HG03575 (cell line): ENCODE measurements around the gene NFATC2.

Source experiments
- ATAC-seq: cut with Tn5 transposase; IDR thresholded peaks from one replicate; pipeline ENCODE4 v1.9.1; 2021; ENCODE audit not compliant: unreplicated experiment, insufficient number of reproducible peaks, low FRiP score; ENCODE audit errors: extremely low read depth

Gene NFATC2

DNA sequence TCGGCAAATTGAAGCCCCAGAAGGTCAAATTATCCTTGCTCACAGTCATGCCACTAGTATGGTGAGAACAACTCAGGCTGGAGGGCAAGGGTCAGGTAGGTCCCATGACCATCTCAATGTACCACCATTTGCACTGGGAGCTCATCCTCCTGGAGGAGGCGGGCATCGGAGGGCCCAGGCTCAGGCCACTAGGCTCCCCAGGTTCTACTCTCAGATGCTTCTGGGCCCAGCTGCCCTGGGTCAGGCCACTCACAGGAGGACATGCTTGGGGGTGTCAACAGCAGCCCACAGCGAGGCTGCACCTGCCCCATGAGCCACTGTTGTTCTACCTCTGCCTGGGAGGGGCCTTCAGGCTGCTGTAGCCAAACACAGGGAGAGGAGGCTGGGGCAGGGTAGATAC is 39.1 kb downstream of the NFATC2 start:
- no peak for ATAC-seq

DNA sequence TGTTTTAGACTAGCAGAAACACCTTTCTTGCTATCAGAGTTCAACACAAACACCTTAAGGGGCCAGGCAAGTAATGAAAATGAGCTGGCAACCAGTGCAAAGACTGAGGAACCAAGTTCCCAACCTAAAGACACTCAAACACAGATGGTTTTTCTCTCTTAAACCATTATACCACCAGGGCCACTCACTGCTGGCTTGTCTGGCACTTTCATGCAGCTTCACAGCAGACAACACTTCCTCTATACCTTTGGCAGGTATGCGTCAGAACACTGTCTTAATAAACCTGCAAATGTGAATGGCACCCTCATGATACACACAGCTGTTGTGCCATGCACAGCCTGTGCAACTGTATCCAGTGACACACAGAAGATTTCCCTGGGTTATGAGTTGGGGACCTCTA is 41.6 kb downstream of the NFATC2 start:
- ATAC-seq = no peak

DNA sequence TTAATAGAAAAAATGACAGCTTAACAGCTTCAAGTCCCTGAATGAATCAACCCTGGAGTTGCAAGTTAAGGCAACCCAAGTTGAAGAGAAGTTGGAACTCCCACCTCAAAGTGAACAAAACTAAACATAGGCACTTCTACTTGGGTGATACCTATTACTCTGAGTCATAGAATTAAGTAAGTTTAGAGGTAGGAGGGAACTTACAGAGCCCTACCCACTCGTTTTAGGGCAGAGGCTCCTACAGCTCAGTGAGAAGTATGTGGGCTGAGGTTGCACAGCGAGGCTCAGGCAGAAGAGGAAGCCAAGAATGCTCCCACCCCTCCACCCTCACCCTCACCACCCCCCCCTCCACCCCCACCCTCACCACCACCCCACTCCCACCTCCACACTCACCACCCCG is 42.2 kb downstream of the NFATC2 start:
- ATAC-seq = no peak

DNA sequence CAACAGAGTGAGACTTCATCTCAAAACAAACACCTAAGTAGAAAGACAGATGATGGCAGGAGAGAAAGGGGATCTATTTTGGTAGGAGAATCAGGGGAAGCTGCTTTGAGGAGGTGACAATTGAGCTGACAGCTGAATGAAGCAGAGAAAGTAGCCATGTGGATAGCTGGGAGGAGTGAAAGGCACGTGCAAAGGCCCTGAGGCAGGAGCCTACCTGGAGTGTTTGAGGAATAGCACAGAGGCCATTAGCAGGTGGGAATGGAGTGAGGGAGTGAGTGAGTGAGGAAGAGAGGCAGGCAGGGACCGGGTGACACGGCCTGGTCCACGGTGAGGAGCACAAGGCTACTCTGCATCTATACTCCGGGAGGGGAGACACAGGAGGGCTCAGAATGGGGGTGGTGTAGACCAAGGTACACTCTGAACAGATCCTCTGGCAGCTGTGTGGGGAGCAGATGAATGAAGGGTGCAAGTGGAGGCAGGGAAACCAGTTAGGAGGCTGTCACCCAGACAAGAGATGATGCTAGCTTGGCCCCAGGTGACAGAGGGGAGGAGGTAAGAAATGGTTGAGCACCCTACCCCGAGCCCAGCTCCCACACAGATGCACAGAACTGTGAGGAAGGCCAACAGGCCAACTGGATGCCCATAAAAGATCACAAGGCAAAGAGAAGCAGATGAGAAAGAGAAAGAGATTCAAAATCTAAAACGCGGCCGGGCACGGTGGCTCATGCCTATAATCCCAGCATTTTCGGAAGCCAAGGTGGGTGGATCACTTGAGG is 43.6 kb downstream of the NFATC2 start:
- ATAC-seq = no peak

DNA sequence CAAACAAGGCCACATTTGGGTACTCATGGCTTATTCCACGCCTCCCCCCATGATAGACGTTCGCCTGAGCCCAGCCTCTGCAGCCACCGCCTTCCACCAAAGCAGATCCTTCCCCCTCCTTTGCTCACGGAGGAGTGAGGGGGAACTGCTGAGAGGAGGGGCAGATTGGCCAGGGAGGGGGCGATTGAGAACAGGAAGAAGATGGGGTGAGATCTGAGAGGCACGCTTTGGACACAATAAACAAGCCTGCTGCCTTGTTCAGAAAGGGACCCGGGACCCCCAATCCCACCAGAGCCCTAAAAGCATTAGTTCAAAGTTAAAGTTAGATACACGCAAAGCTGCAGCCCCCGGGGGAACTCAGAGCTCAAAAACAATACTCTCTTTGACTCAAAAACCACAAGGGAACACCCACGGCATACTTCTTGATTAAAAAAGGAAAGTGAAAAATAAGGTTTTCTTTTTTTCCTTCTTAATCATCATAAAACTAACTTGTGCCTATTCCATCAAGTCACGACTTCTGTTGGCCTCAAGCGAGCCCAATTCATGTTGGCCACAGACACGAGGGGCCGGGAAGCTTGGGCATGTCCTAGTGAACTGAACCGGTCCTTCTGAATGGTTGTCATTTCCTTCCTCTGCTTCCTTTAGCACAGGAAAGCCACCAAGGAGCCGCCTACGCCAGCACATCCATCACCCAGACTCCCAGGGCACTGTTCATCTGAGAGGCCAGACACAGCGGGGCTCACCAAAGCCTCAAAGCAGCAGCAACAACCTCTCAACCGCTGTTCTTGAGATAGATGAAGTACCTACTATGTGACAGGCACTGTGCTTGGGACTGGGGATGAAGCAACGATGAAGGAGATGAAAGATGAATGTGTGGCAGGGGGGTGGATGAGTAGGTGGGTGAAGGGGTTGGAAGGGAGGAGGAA is 44.7 kb downstream of the NFATC2 start:
- no peak for ATAC-seq

DNA sequence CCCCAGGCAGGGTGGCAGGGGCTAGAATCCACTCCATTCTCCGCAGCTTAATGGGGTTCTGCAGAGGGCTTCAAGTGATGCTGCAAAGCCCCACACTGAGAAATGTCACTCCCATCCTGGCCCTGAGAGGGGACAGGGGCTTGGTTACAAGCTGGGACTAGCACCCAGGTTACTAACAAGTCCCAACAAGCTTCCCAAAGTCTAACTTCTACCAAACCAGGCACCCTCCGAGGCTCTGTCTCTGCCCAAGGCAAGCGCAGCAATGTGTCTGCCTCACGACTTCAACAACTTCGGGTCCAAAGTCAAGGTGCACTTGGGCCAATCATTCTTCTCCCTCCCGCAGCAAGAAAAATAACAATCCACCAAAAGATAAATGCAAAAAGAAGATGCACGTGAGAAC is 45.6 kb downstream of the NFATC2 start:
- no peak for ATAC-seq

DNA sequence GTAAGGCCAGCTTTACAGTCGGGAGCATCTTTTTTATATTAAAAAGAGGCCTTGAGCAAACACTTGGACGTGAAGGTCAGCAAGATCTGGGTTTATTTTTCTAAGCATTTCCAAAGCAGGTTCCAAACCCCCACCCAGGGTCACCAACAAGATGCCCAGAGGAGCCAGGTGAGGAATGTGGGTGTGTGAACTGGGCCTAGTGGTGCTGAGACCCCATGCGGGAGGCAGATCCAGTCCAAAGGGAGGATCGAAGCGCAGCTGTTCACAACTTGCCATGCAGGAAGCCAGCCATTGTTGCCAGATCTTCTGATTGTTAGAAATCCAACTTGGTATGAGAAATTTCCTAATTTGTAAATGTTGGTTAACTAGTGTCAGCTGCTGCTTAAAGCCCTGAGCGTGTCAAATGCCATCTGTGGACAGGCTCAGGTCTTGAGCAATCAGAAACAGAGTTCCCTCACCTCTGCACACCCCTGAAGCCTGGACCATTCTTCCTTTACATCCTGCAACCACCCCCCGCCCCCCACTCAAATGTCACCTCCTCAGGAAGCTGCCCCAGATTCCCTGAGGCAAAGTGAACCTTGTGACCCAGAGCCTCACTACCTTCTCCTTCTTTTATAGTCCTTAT is 46.5 kb downstream of the NFATC2 start:
- ATAC-seq = no peak

DNA sequence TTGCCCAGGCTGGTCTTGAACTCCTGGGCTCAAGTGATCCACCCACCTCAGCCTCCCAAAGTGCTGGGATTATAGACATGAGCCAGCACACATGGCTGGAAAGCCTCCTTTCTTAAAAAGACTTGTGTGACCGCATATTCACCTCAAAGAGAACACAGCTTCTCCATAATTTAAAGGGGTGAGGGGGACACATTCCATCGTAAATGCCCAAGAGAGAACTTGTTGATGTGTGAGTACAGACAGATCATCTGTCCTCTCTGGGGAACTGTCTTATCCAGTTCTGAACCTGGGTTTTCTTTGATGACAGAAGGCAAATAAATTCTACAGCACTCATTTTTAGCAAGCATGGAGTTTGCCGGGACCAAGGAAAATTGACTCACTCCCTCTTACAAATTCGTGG is 47.2 kb downstream of the NFATC2 start:
- ATAC-seq = no peak

DNA sequence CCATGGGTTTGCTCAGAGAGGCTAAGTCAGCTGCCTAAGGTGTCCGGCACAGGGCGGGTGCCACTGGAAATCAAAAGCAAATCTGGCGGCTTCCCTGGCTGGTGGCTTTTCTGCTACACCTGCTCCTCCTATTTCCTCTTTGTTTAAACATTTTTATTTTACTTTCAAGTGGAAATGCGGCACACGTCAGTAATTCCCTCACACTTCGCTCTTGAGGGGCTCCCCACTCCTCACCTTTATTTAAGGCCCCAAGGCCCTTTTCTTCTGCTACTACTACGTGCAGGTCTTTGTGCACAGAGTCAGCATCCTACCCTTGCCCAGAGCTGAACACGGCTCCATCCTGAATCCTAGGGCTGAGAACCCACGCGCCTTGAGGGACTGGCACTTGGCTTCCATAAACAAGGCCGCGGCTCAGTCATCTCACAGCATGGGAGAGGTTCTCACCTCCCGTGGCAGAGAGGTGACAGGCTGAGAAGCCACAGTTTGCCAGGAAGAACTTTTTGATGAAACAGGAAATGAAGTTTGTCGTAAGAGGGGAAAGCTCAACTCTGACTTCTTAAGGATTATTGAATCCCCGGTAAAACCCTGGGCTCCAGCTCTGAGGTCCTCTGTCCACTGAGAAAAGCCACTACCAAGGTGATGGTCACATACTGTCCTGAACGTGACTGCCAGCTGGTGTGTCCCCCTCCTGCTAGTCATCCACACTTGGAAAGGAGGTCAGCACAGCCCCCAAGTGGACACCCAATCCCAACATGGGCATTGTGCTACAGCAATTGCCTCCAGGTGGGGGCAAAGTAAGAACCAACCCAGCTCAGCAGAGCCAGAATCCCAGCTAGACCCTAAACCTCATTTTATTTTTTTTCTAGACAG is 48.0 kb downstream of the NFATC2 start:
- ATAC-seq = no peak

DNA sequence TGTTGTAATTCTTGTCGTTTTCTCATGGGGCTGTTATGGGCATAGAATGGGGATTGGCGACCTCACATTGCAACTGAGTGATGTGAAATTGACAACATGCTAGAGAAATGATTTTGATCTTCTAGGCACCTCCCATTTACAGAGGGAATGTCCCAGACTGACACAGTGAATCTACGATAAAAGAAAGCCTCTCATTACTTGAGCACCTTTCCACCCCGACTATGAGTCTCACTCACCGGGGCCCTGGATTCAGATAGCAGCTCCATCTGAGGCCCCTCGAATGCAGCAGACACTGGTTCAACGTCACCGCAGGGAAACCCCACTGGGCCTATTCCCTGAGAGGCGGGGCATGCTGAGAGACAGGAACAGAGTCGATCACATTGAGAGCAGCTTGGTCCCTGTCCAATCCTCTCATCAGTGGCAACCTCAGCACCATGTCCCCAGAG is 49.1 kb downstream of the NFATC2 start:
- ATAC-seq = no peak

DNA sequence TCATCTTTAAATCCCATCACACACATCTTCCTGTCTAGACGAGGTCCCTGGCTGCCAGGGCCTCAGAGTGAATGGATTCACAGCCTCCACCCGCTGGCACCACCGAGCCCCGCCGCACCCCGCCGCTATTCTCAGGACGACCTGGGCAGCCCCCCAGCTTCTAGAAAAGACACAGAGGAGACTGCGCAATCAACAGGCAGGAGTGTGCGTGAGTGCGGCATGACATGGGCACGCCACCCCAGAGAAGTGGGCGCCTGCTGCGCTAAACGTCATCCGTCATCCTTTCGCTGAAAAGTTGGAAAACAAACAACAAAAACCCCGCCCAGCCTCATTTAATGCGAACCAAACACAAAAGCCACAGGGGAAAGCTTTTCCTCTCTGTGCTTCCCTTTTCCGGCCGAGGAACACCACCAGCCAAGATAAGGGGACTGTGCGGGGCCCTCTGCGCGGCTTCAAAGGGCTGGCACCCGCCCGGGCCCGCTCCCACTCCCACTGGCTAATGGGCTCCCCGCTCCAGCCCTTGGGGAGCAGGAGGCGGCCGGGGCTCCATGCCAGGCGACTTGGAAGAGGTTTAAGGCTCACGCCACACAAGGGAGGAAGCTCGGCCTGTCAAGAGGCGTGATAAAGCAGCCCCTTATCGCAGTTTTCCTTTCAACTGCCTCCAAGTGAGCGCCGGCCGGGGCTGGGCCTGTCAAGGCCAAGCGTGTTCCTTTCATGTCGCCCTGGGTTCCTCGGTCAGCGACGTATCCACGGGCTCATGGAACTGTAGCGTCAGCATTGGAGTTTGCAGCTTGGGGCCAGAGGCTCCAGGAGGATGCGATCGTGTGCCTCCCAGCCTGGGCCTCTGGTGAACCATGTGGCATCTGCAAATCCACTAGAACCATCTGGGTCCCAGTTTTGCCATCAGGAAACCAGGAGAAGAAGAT is 50.1 kb downstream of the NFATC2 start:
- ATAC-seq = no peak

DNA sequence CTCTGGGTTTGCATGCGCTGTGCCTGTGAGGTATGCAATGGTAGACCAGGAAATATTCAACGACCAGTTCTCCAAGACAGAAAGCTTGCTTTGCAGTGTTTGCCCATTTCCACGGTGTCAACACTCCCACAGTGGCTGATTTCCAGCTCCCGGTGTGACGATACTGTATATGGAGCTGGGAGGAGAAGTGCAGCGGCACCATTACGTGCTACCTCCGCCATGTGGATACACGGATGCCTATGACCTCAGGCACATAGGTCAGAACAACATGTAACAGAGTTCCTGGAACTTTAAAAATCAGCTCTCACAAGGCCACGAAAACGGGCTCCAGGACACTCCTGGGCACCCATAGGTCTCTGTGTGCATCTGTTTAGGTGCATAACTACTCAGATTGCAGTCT is 51.1 kb downstream of the NFATC2 start:
- no peak for ATAC-seq

DNA sequence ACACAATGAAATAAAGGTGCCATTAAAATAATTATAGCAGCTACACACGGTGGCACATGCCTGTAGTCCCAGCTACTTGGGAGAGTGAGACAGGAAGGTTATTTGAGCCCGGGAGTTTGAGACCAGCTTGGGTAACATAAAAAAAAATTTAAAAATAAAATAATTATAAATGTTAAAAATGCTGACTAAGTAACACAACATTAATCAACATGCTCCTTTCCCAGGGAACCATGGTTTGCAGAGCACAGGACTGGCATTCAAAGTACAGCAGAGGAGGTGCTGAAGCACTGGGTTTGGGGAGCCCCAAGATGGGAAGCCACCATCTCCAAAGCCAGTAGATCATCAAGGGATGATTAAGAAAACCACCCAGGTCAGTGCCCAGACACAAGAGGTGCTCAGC is 51.9 kb downstream of the NFATC2 start:
- ATAC-seq = no peak

DNA sequence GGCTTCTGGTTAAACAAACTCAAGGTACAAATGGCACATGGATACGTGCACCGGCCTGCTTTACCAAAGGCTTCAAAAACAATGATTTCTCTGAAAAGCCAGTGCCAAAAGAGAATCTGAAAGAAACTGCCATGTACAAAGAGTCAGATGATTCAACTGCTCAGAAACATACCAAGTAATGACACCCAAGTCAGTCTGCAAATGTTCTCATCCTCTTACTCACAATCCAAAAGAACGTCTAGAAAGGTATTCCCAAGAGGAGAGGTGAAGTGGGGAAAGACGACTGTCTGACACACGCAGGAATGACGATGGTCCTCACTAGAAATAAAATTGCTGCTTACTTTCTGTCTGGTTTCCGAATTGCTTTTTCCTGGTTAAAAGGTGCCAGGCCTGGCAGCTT is 52.9 kb downstream of the NFATC2 start:
- ATAC-seq = no peak

DNA sequence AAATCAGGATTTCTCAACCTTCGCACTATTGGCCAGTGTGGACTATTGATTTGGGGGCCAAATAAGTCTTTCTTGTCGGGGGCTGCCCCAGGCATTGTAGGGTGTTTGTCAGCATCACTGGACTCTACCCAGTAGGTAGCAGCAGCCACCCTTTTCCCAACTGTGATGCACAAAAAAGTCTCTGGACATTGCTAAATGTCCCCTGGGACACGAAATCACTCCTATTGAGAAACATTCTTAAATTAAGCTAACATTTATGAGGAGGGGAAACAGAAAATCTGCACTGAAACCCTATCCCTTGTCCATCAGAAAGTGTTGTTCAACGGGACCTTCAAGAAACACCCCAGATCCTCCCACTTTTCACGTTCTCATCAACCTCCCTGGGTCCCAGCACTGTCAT is 54.2 kb downstream of the NFATC2 start:
- no peak for ATAC-seq

DNA sequence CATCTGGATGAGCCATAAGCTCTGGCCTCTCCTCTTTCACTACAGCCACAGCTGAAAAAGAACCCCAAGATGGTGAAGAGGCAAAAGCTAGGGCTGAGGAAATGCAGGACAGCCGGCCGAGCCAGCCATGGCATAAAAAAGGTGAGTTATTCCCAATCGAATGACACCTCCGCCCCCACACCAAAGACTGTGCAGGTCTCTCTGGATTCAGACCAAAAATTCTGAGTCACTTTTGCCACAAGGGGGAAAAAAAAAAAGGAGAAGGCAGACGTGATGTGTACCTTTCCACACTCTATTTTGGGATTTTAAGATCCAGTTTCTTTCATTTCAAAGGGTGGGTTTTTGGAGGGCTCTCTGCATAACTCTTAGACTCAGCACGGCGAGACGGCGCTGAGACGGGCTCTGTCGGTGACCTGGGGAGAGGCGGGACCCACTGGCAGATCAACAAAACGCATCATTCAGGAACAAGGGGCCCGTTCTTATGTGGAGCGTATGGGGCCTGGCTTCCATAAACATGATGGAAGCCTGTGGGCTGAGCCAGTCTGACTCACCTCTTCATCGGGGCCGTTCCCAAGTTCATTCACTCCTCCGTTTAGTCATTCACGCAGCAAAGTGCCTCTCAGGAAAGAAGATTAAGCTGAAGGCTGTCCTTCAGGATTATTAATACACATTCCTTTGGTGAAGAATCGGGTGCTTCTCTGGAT is 54.8 kb downstream of the NFATC2 start:
- ATAC-seq = no peak

DNA sequence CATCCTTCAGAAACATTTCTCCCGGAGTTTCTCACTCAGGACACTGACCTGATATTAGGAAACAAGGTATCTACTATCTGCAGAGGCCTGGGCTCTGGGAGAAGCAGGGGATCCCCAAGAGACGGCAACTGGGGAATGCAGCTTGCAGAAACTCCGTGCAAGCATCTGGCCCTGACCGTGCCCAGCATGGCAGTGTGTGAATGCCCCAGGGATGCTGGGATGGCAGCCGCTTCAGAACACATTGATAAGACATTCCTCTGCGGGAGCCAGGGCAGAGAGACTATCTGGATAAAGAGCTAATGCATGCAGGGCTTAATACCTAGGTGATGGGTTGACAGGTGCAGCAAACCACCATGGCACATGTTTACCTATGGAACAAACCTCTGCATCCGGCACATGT is 55.4 kb downstream of the NFATC2 start:
- ATAC-seq = no peak
